ENCODE results near the gene ARHGAP42. TPM values are rescaled to one million over a fixed set of nuclear protein-coding genes. Genes with fewer than 3 reads are reported as not detected.

Gene ARHGAP42
- total RNA-seq, 1 donor from 2014 or later = 25.3 TPM

DNA sequence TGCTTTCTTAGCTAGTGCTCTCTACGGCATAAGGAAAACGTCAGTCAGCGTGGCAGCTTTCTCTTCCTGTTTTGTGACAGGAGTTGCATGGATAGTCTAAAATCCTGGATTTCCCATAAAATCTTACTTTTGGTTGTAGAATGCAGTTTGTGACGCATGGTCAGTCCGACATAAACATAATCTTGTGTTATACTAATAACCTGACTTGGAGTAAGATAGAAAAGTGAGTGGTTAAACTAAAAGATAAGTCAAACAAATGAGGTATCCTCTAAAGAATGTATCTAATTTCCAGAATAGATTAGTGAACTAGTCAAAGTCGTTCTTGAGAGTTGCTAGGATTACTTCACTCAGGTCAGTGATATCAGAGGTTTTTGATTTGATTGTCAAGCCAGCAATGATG is 285.0 kb downstream of the ARHGAP42 start:
- Mint-ChIP-seq H3K36me3 (ENCODE audit: insufficient read depth) (peaks cover 20% of the 10 kb centered on the region), H3K27me3 (no peaks in the 10 kb centered on the region), H3K4me1 (ENCODE audit: low read depth) (no peaks in the 10 kb centered on the region), H3K4me3 (ENCODE audit: low read depth) (no peak overlapping the region), H3K9me3 (ENCODE audit: low read depth) (peaks cover 9% of the 10 kb centered on the region), H3K27ac (no peak overlapping the region)
- TF ChIP-seq, protein P1, sequence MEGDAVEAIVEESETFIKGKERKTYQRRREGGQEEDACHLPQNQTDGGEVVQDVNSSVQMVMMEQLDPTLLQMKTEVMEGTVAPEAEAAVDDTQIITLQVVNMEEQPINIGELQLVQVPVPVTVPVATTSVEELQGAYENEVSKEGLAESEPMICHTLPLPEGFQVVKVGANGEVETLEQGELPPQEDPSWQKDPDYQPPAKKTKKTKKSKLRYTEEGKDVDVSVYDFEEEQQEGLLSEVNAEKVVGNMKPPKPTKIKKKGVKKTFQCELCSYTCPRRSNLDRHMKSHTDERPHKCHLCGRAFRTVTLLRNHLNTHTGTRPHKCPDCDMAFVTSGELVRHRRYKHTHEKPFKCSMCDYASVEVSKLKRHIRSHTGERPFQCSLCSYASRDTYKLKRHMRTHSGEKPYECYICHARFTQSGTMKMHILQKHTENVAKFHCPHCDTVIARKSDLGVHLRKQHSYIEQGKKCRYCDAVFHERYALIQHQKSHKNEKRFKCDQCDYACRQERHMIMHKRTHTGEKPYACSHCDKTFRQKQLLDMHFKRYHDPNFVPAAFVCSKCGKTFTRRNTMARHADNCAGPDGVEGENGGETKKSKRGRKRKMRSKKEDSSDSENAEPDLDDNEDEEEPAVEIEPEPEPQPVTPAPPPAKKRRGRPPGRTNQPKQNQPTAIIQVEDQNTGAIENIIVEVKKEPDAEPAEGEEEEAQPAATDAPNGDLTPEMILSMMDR (IDR thresholded peaks at IDR 0.05; ENCODE audit: unreplicated experiment) = no peak
- no peak for DNase-seq (ENCODE audit: low spot score, unreplicated experiment)

DNA sequence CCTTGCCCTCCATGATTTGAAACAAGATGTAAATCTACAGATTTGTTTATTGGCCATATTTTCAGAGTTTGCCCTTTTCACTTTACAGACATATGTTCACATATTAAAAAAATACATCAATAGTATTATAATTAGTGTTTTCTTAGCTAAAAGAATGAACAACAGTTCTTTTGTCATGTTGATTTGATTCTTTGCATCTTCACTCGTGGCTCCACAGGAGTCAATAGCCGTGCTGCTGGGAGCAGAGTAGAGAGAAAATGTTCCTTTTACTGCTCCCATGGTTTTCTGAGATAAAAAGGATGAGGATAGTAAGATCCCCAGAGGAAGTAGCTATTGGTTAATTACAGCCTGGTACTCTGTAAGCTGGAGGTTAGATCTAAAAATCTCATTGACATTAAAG is 291.4 kb downstream of the ARHGAP42 start:
- no peak overlapping the region for H3K27ac Mint-ChIP-seq
- peaks cover 2% of the 10 kb centered on the region for H3K36me3 Mint-ChIP-seq (ENCODE audit: insufficient read depth)
- no peaks in the 10 kb centered on the region for H3K9me3 Mint-ChIP-seq (ENCODE audit: low read depth)
- DNase-seq (ENCODE audit: low spot score, unreplicated experiment) = no peak
- H3K27me3 Mint-ChIP-seq = no peaks in the 10 kb centered on the region
- H3K4me3 Mint-ChIP-seq (ENCODE audit: low read depth) = no peak overlapping the region
- H3K4me1 Mint-ChIP-seq (ENCODE audit: low read depth) = no peaks in the 10 kb centered on the region
- TF ChIP-seq, protein P1 (IDR thresholded peaks at IDR 0.05; ENCODE audit: unreplicated experiment) = no peak

DNA sequence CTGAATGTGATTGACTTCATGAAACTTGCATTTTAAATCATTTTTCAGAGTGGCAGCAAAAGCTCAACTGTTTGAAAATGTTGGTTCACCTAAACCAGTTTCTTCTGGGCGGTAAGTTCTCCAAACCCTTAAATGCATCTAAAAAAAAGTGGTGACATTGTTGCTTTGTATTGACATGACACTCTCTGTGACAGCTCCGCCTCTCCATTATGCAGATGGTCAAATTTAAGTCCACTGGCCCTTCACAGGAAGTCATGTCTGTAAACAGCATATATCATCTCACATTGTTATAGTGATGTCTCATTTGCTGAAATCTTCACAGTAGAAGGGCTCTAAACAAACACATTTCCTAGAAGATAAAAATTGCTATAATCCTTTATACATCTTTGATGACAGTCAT is 291.9 kb downstream of the ARHGAP42 start:
- H3K4me1 Mint-ChIP-seq (ENCODE audit: low read depth) = no peaks in the 10 kb centered on the region
- H3K4me3 Mint-ChIP-seq (ENCODE audit: low read depth) = no peak overlapping the region
- H3K27ac Mint-ChIP-seq = no peak overlapping the region
- TF ChIP-seq, protein P1 (IDR thresholded peaks at IDR 0.05; ENCODE audit: unreplicated experiment) = no peak
- DNase-seq (ENCODE audit: low spot score, unreplicated experiment) = no peak
- H3K27me3 Mint-ChIP-seq = no peaks in the 10 kb centered on the region
- H3K36me3 Mint-ChIP-seq (ENCODE audit: insufficient read depth) = peaks cover 2% of the 10 kb centered on the region
- H3K9me3 Mint-ChIP-seq (ENCODE audit: low read depth) = no peaks in the 10 kb centered on the region

DNA sequence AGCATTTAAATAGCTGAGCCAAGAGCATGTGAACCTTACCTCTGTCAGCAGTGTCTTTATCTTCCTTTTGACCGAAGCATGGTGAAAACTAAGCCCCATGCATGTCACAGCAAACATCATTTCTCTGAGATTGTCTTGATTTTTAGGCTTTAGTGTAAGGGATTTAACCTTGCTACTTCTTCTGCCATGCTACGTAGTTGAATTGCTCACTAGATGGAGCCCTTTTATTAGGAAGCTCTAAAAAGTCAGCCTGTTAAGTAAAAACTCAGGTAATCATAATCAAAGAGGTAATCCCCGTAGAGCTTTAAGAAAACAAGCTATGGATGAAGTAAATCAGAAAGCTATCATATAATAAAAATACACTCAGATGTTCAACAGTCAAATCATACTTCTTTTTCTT is 293.1 kb downstream of the ARHGAP42 start:
- no peak for DNase-seq (ENCODE audit: low spot score, unreplicated experiment)
- Mint-ChIP-seq H3K4me3 (ENCODE audit: low read depth) (no peak overlapping the region), H3K36me3 (ENCODE audit: insufficient read depth) (peaks cover 2% of the 10 kb centered on the region), H3K27ac (no peak overlapping the region), H3K27me3 (no peaks in the 10 kb centered on the region), H3K9me3 (ENCODE audit: low read depth) (no peaks in the 10 kb centered on the region), H3K4me1 (ENCODE audit: low read depth) (no peaks in the 10 kb centered on the region)
- TF ChIP-seq, protein P1 (IDR thresholded peaks at IDR 0.05; ENCODE audit: unreplicated experiment) = peak; percentile 52

DNA sequence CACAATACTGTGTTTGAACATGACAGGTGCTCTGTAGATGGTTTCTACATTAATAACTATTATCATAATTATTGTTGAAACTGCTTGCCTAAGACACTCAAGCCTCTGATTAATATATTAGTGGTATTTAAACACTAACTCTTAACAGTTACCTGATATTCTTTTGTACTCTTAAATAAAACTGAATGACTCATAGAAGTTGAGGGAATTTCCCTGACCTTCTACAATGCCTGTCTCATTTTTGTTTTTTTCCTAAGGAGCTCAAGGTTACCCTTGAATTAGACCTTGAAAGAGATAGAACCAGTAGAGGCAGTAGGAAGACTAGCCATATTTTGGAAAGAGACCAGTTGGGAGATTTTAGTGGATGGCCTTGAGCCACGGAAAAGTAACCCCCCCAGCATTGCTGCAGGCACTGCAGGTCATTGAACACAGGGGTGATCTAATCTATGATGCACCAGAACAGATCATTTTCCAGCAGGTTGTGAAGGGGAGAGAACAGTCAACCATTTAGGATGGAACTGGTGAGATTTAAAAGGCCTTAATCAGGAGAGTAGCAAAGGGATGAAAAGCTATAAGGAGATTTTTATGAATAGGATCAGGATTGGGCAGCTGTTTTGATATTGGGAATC is 294.2 kb downstream of the ARHGAP42 start:
- Mint-ChIP-seq H3K4me1 (ENCODE audit: low read depth) (no peaks in the 10 kb centered on the region), H3K27me3 (no peaks in the 10 kb centered on the region), H3K4me3 (ENCODE audit: low read depth) (no peak overlapping the region), H3K9me3 (ENCODE audit: low read depth) (no peaks in the 10 kb centered on the region), H3K27ac (no peak overlapping the region), H3K36me3 (ENCODE audit: insufficient read depth) (peaks cover 3% of the 10 kb centered on the region)
- TF ChIP-seq, protein P1 (IDR thresholded peaks at IDR 0.05; ENCODE audit: unreplicated experiment) = no peak
- DNase-seq (ENCODE audit: low spot score, unreplicated experiment) = no peak
